GM12875 (cell line): ENCODE data around the gene RALGDS.

Source experiments
- H3K4me3 ChIP-seq: one replicate; pipeline ENCODE4 v1.5.1; 2011; ENCODE audit warnings: low read depth, low read length, control low read depth
- CTCF ChIP-seq: IDR thresholded peaks from 2 replicates; pipeline ENCODE4 v1.5.1; 2011; ENCODE audit warnings: low read depth, mild to moderate bottlenecking, control low read depth, inconsistent platforms, low read length, moderate library complexity, borderline replicate concordance; ENCODE audit not compliant: insufficient read depth

The RALGDS gene

DNA sequence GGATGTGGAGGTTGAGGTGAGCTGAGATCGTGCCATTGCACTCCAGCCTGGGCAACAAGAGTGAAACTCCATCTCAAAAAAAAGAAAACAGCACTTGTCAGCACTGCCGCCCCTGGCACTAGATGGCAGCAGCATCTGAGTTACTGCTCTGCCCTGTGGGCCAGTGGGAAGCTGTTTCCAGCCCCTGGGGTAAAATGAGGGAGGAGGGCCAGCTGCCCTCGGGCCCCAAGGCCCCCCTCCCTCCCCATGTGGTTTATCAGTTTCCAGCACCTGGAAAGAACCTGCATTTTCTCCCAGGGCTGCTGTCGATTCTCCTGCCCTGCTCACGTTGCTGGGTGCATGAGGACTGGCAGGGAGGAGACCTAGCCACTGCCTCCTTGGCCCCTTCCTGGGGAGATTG is 72.4 kb downstream of the RALGDS start:
- H3K4me3 ChIP-seq, result no peak overlapping the region
- peak; percentile 38; the same call in 1 of the 2 replicates for TF ChIP-seq CTCF
